DMS79 (cell line): ENCODE measurements around the gene MACROD2.

Experiments used
- DNase-seq: peaks from one replicate; lab custom pipeline; 2025; lab: John Stamatoyannopoulos, UW

Gene MACROD2

GRCh38 chr20:15676815-15677214, 1681.5 kb downstream of the MACROD2 start:
- no peak for DNase-seq

- DNase-seq: no peak
Observed at GRCh38 chr20:15682690-15683089, 1687.4 kb downstream of the MACROD2 start.

GRCh38 chr20:15692570-15692969, 1697.3 kb downstream of the MACROD2 start:
- DNase-seq: no peak

GRCh38 chr20:15699431-15700146, 1704.3 kb downstream of the MACROD2 start:
- no peak for DNase-seq

- no peak for DNase-seq
Observed at GRCh38 chr20:15700147-15700765, 1704.9 kb downstream of the MACROD2 start.

GRCh38 chr20:15702161-15702560, 1706.8 kb downstream of the MACROD2 start:
- no peak for DNase-seq

- no peak for DNase-seq
Observed at GRCh38 chr20:15703171-15703911, 1708.0 kb downstream of the MACROD2 start.

- DNase-seq: no peak
Observed at GRCh38 chr20:15705975-15706374, 1710.7 kb downstream of the MACROD2 start.

GRCh38 chr20:15706719-15707118, 1711.4 kb downstream of the MACROD2 start:
- DNase-seq: no peak

- no peak for DNase-seq
Observed at GRCh38 chr20:15708984-15709598, 1713.8 kb downstream of the MACROD2 start.

- no peak for DNase-seq
Observed at GRCh38 chr20:15710636-15711035, 1715.3 kb downstream of the MACROD2 start.

GRCh38 chr20:15711177-15711576, 1715.9 kb downstream of the MACROD2 start:
- DNase-seq: no peak

GRCh38 chr20:15716256-15716655, 1720.9 kb downstream of the MACROD2 start:
- no peak for DNase-seq

GRCh38 chr20:15726416-15726815, 1731.1 kb downstream of the MACROD2 start:
- no peak for DNase-seq

GRCh38 chr20:15734052-15734451, 1738.7 kb downstream of the MACROD2 start:
- no peak for DNase-seq

GRCh38 chr20:15739035-15739434, 1743.7 kb downstream of the MACROD2 start:
- DNase-seq: no peak

- DNase-seq: no peak
Observed at GRCh38 chr20:15740046-15740775, 1744.9 kb downstream of the MACROD2 start.

- no peak for DNase-seq
Observed at GRCh38 chr20:15742087-15742486, 1746.8 kb downstream of the MACROD2 start.

GRCh38 chr20:15742627-15743026, 1747.3 kb downstream of the MACROD2 start:
- no peak for DNase-seq

GRCh38 chr20:15756002-15756753, 1760.9 kb downstream of the MACROD2 start:
- DNase-seq: no peak

GRCh38 chr20:15756754-15757115, 1761.4 kb downstream of the MACROD2 start:
- no peak for DNase-seq
